K562 (cell line): ENCODE data around the gene ULK3. TPM values are rescaled to one million over a fixed set of nuclear protein-coding genes. Genes with fewer than 3 reads are reported as not detected.

Source experiments
- ADNP ChIP-seq: fragments of 200-800 bp; sonication (Bioruptor generic); IDR thresholded peaks from 2 replicates; pipeline ENCODE4 v1.6.1; 2016; ENCODE audit warnings: missing genetic modification characterization, missing compliant biosample characterization
- BRF2 ChIP-seq: IDR thresholded peaks from 3 replicates; pipeline ENCODE4 v1.6.1; 2011; ENCODE audit warnings: borderline replicate concordance, mild to moderate bottlenecking; ENCODE audit not compliant: insufficient read length, insufficient read depth
- CHCHD3 ChIP-seq: fragments of 250-450 bp; sonication (Bioruptor Pico); IDR thresholded peaks from 2 replicates; pipeline ENCODE4 v2.1.2; 2022; ENCODE audit warnings: mild to moderate bottlenecking
- CTBP1 ChIP-seq: fragments of 450-650 bp; IDR thresholded peaks from 2 replicates; pipeline ENCODE4 v1.6.1; 2016; ENCODE audit warnings: borderline replicate concordance
- DACH1 ChIP-seq: fragments of 450-650 bp; IDR thresholded peaks from 2 replicates; pipeline ENCODE4 v1.6.1; 2018; ENCODE audit not compliant: partially characterized antibody
- E2F4 ChIP-seq: sonication (generic); formaldehyde crosslinking; IDR thresholded peaks from 2 replicates; pipeline ENCODE4 v1.8.0; 2022; ENCODE audit warnings: mild to moderate bottlenecking, low read depth, missing genetic modification reagents
- FOXK1 ChIP-seq: sonication (generic); formaldehyde crosslinking; IDR thresholded peaks from 2 replicates; pipeline ENCODE4 v1.8.0; 2022; ENCODE audit warnings: missing genetic modification reagents, mild to moderate bottlenecking, borderline replicate concordance
- HBP1 ChIP-seq: fragments of 450-650 bp; formaldehyde crosslinking; IDR thresholded peaks from 2 replicates; pipeline ENCODE4 v1.4.0; 2022; ENCODE audit warnings: missing genetic modification characterization
- HDAC3 ChIP-seq: fragments of 450-650 bp; IDR thresholded peaks from 2 replicates; pipeline ENCODE4 v1.6.1; 2018; ENCODE audit warnings: borderline replicate concordance, mild to moderate bottlenecking, moderate library complexity; ENCODE audit not compliant: partially characterized antibody
- MCM3 ChIP-seq: fragments of 450-650 bp; IDR thresholded peaks from 2 replicates; pipeline ENCODE4 v1.6.1; 2016
- NCOA6 ChIP-seq: fragments of 450-650 bp; IDR thresholded peaks from 2 replicates; pipeline ENCODE4 v1.6.1; 2017; ENCODE audit warnings: mild to moderate bottlenecking
- NELFE ChIP-seq: IDR thresholded peaks from 2 replicates; pipeline ENCODE4 v1.6.1; 2011; ENCODE audit warnings: mild to moderate bottlenecking; ENCODE audit not compliant: insufficient read depth, insufficient read length
- NONO ChIP-seq, 2 experiments: fragments of 200-400 bp in 1 of 2; fragments of 450-650 bp in 1 of 2; formaldehyde crosslinking in 1 of 2; IDR thresholded peaks; 2 replicates each; pipeline ENCODE4 v1.6.1; 2017; ENCODE audit warnings: low read depth in 2 of 2, mild to moderate bottlenecking in 2 of 2, moderate library complexity in 2 of 2, low read length in 1 of 2
- PCBP1 ChIP-seq: fragments of 200-400 bp; formaldehyde crosslinking; IDR thresholded peaks from 2 replicates; pipeline ENCODE4 v1.6.1; 2018; ENCODE audit warnings: mild to moderate bottlenecking, low read depth, low read length; ENCODE audit not compliant: poor library complexity, severe bottlenecking
- PHF8 ChIP-seq: fragments of 200-600 bp; sonication (generic); IDR thresholded peaks from 2 replicates; pipeline ENCODE4 v1.6.1; 2012; ENCODE audit warnings: mixed run types, mild to moderate bottlenecking, inconsistent platforms, low read length, moderate library complexity, borderline replicate concordance
- POLR2AphosphoS2 ChIP-seq: IDR thresholded peaks from 2 replicates; pipeline ENCODE4 v1.6.1; 2012; ENCODE audit warnings: low read length, improper control_type of control experiment
- PRMT5 ChIP-seq: sonication (generic); formaldehyde crosslinking; IDR thresholded peaks from 2 replicates; pipeline ENCODE4 v1.5.0; 2020; ENCODE audit warnings: missing genetic modification reagents
- RBM17 ChIP-seq: fragments of 200-400 bp; formaldehyde crosslinking; IDR thresholded peaks from 2 replicates; pipeline ENCODE4 v1.6.1; 2017; ENCODE audit warnings: low read depth, mild to moderate bottlenecking, low read length, borderline replicate concordance
- RFX1 ChIP-seq: fragments of 450-650 bp; IDR thresholded peaks from 2 replicates; pipeline ENCODE4 v1.6.1; 2016; ENCODE audit warnings: mild to moderate bottlenecking, moderate library complexity
- RUNX1 ChIP-seq: sonication (generic); IDR thresholded peaks from 2 replicates; pipeline ENCODE4 v1.6.1; 2016; ENCODE audit warnings: antibody characterized with exemption, low read depth
- SMAD3 ChIP-seq: fragments of 450-650 bp; formaldehyde crosslinking; conservative IDR thresholded peaks from 2 replicates; pipeline ENCODE4 v1.4.0; 2020; ENCODE audit warnings: mild to moderate bottlenecking
- TFAM ChIP-seq: fragments of 250-450 bp; sonication (Bioruptor Pico); conservative IDR thresholded peaks from 2 replicates; pipeline ENCODE4 v1.5.0; 2021; ENCODE audit warnings: mild to moderate bottlenecking, moderate library complexity
- TGIF2 ChIP-seq: sonication (generic); formaldehyde crosslinking; IDR thresholded peaks from 2 replicates; pipeline ENCODE4 v1.8.1; 2022; ENCODE audit warnings: mild to moderate bottlenecking, missing genetic modification reagents, moderate library complexity
- ZC3H8 ChIP-seq: fragments of 450-650 bp; IDR thresholded peaks from 2 replicates; pipeline ENCODE4 v1.6.1; 2017
- ZFP1 ChIP-seq: fragments of 450-650 bp; formaldehyde crosslinking; IDR thresholded peaks from 2 replicates; pipeline ENCODE4 v1.4.0; 2020; ENCODE audit warnings: mild to moderate bottlenecking, mixed read lengths
- ZNF431 ChIP-seq: sonication (generic); formaldehyde crosslinking; IDR thresholded peaks from 2 replicates; pipeline ENCODE4 v1.8.0; 2022; ENCODE audit warnings: mild to moderate bottlenecking, missing genetic modification reagents
- ZNF699 ChIP-seq: fragments of 250-450 bp; sonication (Bioruptor Pico); IDR thresholded peaks from 2 replicates; pipeline ENCODE4 v1.8.0; 2021; ENCODE audit warnings: mild to moderate bottlenecking, moderate library complexity; ENCODE audit not compliant: insufficient replicate concordance
- polyA plus RNA-seq, 8 experiments: library from polyadenylated mRNA; depleted of rRNA in 4 of 8; stranded (reverse) in 5 of 8; unstranded in 3 of 8; fragments of >200 nt; fragmentation: Nextera tagmentation in 2 of 8; fragmentation: Illumina TruSeq in 1 of 8; extraction: Ambion mirVana in 2 of 8; extraction: Trizol in 1 of 8; gene quantifications; 2 replicates each; pipeline versions ENCODE4 v1.2.1 to v1.2.3, GENCODE V29; 2011 to 2014; ENCODE audit warnings: inconsistent platforms in 1 of 8, missing spikeins in 1 of 8
- total RNA-seq, 7 experiments: library from RNA; depleted of rRNA in 6 of 7; stranded (reverse); fragments of >200 nt in 6 of 7; fragmentation: Illumina TruSeq in 2 of 7; extraction: Trizol in 2 of 7; gene quantifications; 2 replicates each; pipeline versions ENCODE4 v1.2.1 to v1.2.3, GENCODE V29; 2011 to 2021; ENCODE audit warnings: low replicate concordance in 1 of 7

ULK3 gene
- total and polyA plus RNA-seq, 9 of the 15 experiments (the other 6 are each of a cell fraction or from before 2014, with no cell fraction given), result 0.68 to 68.0 (median 34.9) TPM

DNA sequence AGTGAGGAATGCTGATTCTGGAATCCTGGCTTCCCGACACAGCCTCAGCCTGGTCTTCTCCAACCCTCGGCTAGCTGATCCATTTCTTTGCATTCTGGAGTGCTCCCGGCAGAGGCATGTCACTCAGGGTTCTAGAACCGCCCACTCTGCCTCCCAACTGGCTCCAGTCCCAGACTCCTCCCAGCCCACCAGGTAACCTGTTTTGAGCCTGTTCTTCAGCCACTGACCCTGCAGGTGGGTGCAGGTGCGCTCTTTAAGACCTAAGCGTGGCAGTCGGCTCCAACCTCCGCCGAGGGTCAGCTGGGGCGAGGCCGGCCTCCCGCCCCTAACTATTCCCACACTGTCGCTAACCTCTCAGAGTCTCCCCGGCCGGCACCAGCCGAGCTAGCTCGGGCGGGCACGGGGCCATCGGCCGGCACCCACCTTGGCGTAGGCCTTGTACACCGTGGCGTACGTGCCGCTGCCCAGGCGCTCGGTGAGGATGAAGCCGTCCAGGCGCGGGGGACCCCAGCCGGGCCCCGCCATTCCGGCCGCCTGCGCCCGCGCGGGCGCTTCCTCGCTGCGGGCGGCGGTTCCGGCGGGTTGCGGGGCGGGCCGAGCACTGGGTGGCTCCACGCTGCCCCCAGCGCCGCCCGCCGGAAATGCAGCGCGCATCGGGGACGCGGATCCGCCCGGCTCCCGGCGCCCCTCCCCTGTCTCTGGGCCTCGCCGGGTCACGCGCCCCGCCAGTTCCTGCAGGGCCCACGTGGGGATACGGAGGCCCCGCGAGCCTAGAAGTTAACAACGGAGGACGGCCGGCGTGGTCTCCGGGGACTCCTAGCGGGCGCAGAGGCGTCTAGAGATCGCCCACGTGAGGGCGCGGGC lies at the start of gene ULK3 (continued):
- TF ChIP-seq NCOA6 (no peak), E2F4 (CRISPR knock-in tag) (no peak), SMAD3 (CRISPR knock-in tag) (no peak), POLR2AphosphoS2 (peak; percentile 65; the same call in 1 of the 2 replicates), RBM17 (no peak), TGIF2 (CRISPR knock-in tag) (peak; percentile 75; the same call in 1 of the 2 replicates), ZFP1 (CRISPR knock-in tag) (no peak), CHCHD3 (no peak), ZC3H8 (no peak), HDAC3 (no peak), FOXK1 (CRISPR knock-in tag) (no peak), CTBP1 (peak; percentile 86), ADNP (no peak), RFX1 (no peak), MCM3 (no peak), RUNX1 (no peak), NONO (IDR thresholded peaks at IDR 0.05; ENCODE audit: low read depth in 2 of 2, low read length in 1 of 2) (no peak; a peak in 3 of 4 replicates), PRMT5 (CRISPR knock-in tag) (no peak), HBP1 (no peak), BRF2 (no peak), PHF8 (peak; percentile 96; the same call in 1 of the 2 replicates), TFAM (CRISPR knock-in tag) (no peak), ZNF699 (CRISPR knock-in tag) (no peak), PCBP1 (no peak), ZNF431 (CRISPR knock-in tag) (no peak), NELFE (no peak), DACH1 (no peak)
